GM12891 (cell line): ENCODE measurements around the gene VPS13D.

Experiments
- PAX5 ChIP-seq: IDR thresholded peaks from 2 replicates; pipeline ENCODE4 v1.6.1; 2011; ENCODE audit warnings: low read length, moderate library complexity, mild to moderate bottlenecking; ENCODE audit not compliant: insufficient read depth, severe bottlenecking
- POLR2A ChIP-seq: IDR thresholded peaks from 2 replicates; pipeline ENCODE4 v1.6.1; 2011; ENCODE audit warnings: low read depth, low read length, control low read depth
- POLR2AphosphoS5 ChIP-seq: IDR thresholded peaks from 2 replicates; pipeline ENCODE4 v1.6.1; 2011; ENCODE audit warnings: low read depth, low read length, control low read depth
- POU2F2 ChIP-seq: IDR thresholded peaks from 2 replicates; pipeline ENCODE4 v1.6.1; 2011; ENCODE audit warnings: low read depth, mild to moderate bottlenecking, control low read depth, low read length, moderate library complexity
- TAF1 ChIP-seq: IDR thresholded peaks from 2 replicates; pipeline ENCODE4 v1.6.1; 2011; ENCODE audit warnings: low read depth, low read length, control low read depth

DNA sequence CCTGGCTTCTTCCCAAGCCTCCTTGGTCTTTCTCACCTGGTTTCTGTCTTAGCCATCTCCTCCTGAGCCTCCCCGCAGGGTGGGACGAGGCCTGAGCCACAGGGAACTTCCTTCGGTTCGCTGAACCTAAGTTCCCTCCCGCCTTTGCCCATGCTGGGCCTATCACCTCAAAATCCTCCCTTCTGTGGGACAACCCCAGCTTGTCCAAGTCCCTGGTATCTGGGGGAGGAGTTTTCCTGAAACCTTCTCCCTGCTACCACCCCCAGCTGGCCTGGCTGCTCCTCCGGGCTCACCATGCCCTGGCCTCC lies 27.7 kb upstream of the VPS13D start:
- TF ChIP-seq POLR2AphosphoS5 (no peak), TAF1 (no peak), POLR2A (no peak), PAX5 (no peak), POU2F2 (no peak)
